IMR-90 (cell line): ENCODE measurements around the gene SPZ1. TPM values are rescaled to one million over a fixed set of nuclear protein-coding genes. Genes with fewer than 3 reads are reported as not detected.

ENCODE experiments used
- ATAC-seq: fragments of 200-7000 bp; cut with Tn5 transposase; 2 replicates; pipeline ENCODE4 v1.9.1; 2020; ENCODE audit warnings: low read depth, mild to moderate bottlenecking, moderate library complexity
- BruUV-seq: library from RNA; stranded (reverse); fragments of 400-500 nt; replicated peaks from 2 replicates; lab custom pipeline; 2021; lab: Mats Ljungman, UMichigan
- CTCF ChIA-PET: fragments of 300-600 bp; formaldehyde crosslinking; extraction: SDS; loops from one replicate; lab custom pipeline; 2021; ENCODE audit warnings: antibody characterized with exemption; lab: Yijun Ruan, JAX
- POLR2A ChIA-PET: fragments of 300-600 bp; sonication (Branson Sonifier 250); formaldehyde crosslinking; loops from one replicate; lab custom pipeline; 2022; ENCODE audit warnings: antibody characterized with exemption; ENCODE audit not compliant: unreplicated experiment; lab: Charles Lee
- DNase-seq: peaks from one replicate; pipeline ENCODE4 v3.0.0; 2013
- H2AFZ ChIP-seq: replicated peaks from 2 replicates; pipeline ENCODE3; 2013; ENCODE audit warnings: low read length, mild to moderate bottlenecking; ENCODE audit not compliant: poor library complexity
- H2AK5ac ChIP-seq: 2 replicates; pipeline ENCODE4 v1.6.1; 2013; ENCODE audit warnings: low read depth, low read length, inconsistent platforms
- H2AK9ac ChIP-seq: replicated peaks from 2 replicates; pipeline ENCODE3; 2013; ENCODE audit warnings: mild to moderate bottlenecking, low read depth, low read length, moderate library complexity; ENCODE audit not compliant: poor library complexity
- H2BK120ac ChIP-seq: 2 replicates; pipeline ENCODE4 v1.6.1; 2013; ENCODE audit warnings: low read depth, low read length, inconsistent platforms
- H2BK15ac ChIP-seq: 3 replicates; pipeline ENCODE4 v1.6.1; 2013; ENCODE audit warnings: low read depth, low read length, inconsistent platforms
- H2BK20ac ChIP-seq: 2 replicates; pipeline ENCODE4 v1.6.1; 2013; ENCODE audit warnings: low read depth, mild to moderate bottlenecking, inconsistent platforms, low read length, moderate library complexity
- H2BK5ac ChIP-seq: 2 replicates; pipeline ENCODE4 v1.6.1; 2013; ENCODE audit warnings: mild to moderate bottlenecking, low read depth, low read length, inconsistent platforms; ENCODE audit not compliant: poor library complexity, severe bottlenecking
- H3K14ac ChIP-seq: replicated peaks from 2 replicates; pipeline ENCODE4 v1.6.1; 2013; ENCODE audit warnings: low read depth, low read length, inconsistent platforms
- H3K18ac ChIP-seq: 2 replicates; pipeline ENCODE4 v1.6.1; 2013; ENCODE audit warnings: low read depth, low read length, control low read depth
- H3K23ac ChIP-seq: 2 replicates; pipeline ENCODE4 v1.6.1; 2013; ENCODE audit warnings: low read depth, low read length, inconsistent platforms
- H3K27ac ChIP-seq: 2 replicates; pipeline ENCODE4 v1.5.1; 2013; ENCODE audit warnings: mild to moderate bottlenecking, control low read depth, low read length; ENCODE audit not compliant: insufficient read depth
- H3K27me3 ChIP-seq: 2 replicates; pipeline ENCODE4 v1.6.1; 2013; ENCODE audit warnings: low read length; ENCODE audit not compliant: control insufficient read depth, insufficient read depth
- H3K36me3 ChIP-seq: 2 replicates; pipeline ENCODE4 v1.6.1; 2013; ENCODE audit warnings: low read length, mixed read lengths; ENCODE audit not compliant: control insufficient read depth, insufficient read depth
- H3K4ac ChIP-seq: 2 replicates; pipeline ENCODE4 v1.6.1; 2013; ENCODE audit warnings: low read depth, low read length, inconsistent platforms
- H3K4me1 ChIP-seq: 2 replicates; pipeline ENCODE4 v1.6.1; 2013; ENCODE audit warnings: low read length, mixed read lengths; ENCODE audit not compliant: control insufficient read depth, insufficient read depth
- H3K4me2 ChIP-seq: 2 replicates; pipeline ENCODE4 v1.6.1; 2013; ENCODE audit warnings: low read depth, mild to moderate bottlenecking, control low read depth, low read length, moderate library complexity
- H3K4me3 ChIP-seq: 2 replicates; pipeline ENCODE4 v1.5.1; 2013; ENCODE audit warnings: low read depth, mild to moderate bottlenecking, control low read depth, low read length, moderate library complexity; ENCODE audit not compliant: insufficient read depth
- H3K56ac ChIP-seq: 2 replicates; pipeline ENCODE4 v1.6.1; 2013; ENCODE audit warnings: low read length, inconsistent platforms; ENCODE audit not compliant: insufficient read depth; ENCODE audit errors: extremely low read depth
- H3K79me1 ChIP-seq, 2 experiments: 2 replicates each; pipeline ENCODE4 v1.6.1; 2013; ENCODE audit warnings: low read length in 2 of 2, inconsistent platforms in 1 of 2, low read depth in 1 of 2
- H3K9ac ChIP-seq: 2 replicates; pipeline ENCODE4 v1.6.1; 2013; ENCODE audit warnings: low read depth, low read length, control low read depth
- H3K9me1 ChIP-seq: 2 replicates; pipeline ENCODE4 v1.6.1; 2013; ENCODE audit warnings: low read length, inconsistent platforms; ENCODE audit not compliant: insufficient read depth
- H3K9me3 ChIP-seq: 2 replicates; pipeline ENCODE4 v1.6.1; 2013; ENCODE audit warnings: low read length; ENCODE audit not compliant: control insufficient read depth, insufficient read depth
- H4K20me1 ChIP-seq: 2 replicates; pipeline ENCODE4 v1.6.1; 2013; ENCODE audit warnings: low read length, inconsistent platforms; ENCODE audit not compliant: insufficient read depth
- H4K5ac ChIP-seq: 2 replicates; pipeline ENCODE4 v1.6.1; 2013; ENCODE audit warnings: mild to moderate bottlenecking, low read depth, low read length, control low read depth
- H4K8ac ChIP-seq, 2 experiments: 2 replicates each; pipeline ENCODE4 v1.6.1; 2013; ENCODE audit warnings: low read depth in 2 of 2, low read length in 2 of 2, control low read depth in 1 of 2, inconsistent platforms in 1 of 2
- H4K91ac ChIP-seq: 2 replicates; pipeline ENCODE4 v1.6.1; 2013; ENCODE audit warnings: low read depth, low read length, inconsistent platforms; ENCODE audit not compliant: insufficient read depth
- BHLHE40 ChIP-seq: fragments of 150-350 bp; IDR thresholded peaks from 2 replicates; pipeline ENCODE4 v1.6.1; 2016; ENCODE audit warnings: mild to moderate bottlenecking, low read depth, low read length
- CEBPB ChIP-seq: IDR thresholded peaks from 2 replicates; pipeline ENCODE4 v1.6.1; 2012; ENCODE audit warnings: low read depth, low read length, improper control_type of control experiment
- CHD1 ChIP-seq: IDR thresholded peaks from 2 replicates; pipeline ENCODE4 v1.6.1; 2012; ENCODE audit warnings: low read depth, low read length, improper control_type of control experiment
- CTCF ChIP-seq: conservative IDR thresholded peaks from 2 replicates; pipeline ENCODE4 v1.5.1; 2012; ENCODE audit warnings: mild to moderate bottlenecking, low read depth, low read length, improper control_type of control experiment
- FOS ChIP-seq: fragments of 150-350 bp; IDR thresholded peaks from 2 replicates; pipeline ENCODE4 v1.6.1; 2016; ENCODE audit warnings: low read depth, low read length
- MAFK ChIP-seq: IDR thresholded peaks from 2 replicates; pipeline ENCODE4 v1.6.1; 2012; ENCODE audit warnings: low read depth, low read length, improper control_type of control experiment
- MAZ ChIP-seq: IDR thresholded peaks from 2 replicates; pipeline ENCODE4 v1.6.1; 2012; ENCODE audit warnings: low read depth, mild to moderate bottlenecking, low read length, improper control_type of control experiment, moderate library complexity, borderline replicate concordance
- MXI1 ChIP-seq: IDR thresholded peaks from 2 replicates; pipeline ENCODE4 v1.6.1; 2012; ENCODE audit warnings: low read depth, mild to moderate bottlenecking, low read length, moderate library complexity, borderline replicate concordance
- NFE2L2 ChIP-seq: fragments of 150-350 bp; IDR thresholded peaks from 2 replicates; pipeline ENCODE4 v1.6.1; 2016; ENCODE audit warnings: low read depth, mild to moderate bottlenecking, low read length
- POLR2A ChIP-seq: IDR thresholded peaks from 2 replicates; pipeline ENCODE4 v1.6.1; 2012; ENCODE audit warnings: mild to moderate bottlenecking, low read depth, low read length
- RAD21 ChIP-seq: IDR thresholded peaks from 2 replicates; pipeline ENCODE4 v1.6.1; 2012; ENCODE audit warnings: low read length, improper control_type of control experiment
- RCOR1 ChIP-seq: IDR thresholded peaks from 2 replicates; pipeline ENCODE4 v1.6.1; 2012; ENCODE audit warnings: mild to moderate bottlenecking, low read length, improper control_type of control experiment; ENCODE audit not compliant: insufficient replicate concordance
- RFX5 ChIP-seq: IDR thresholded peaks from 2 replicates; pipeline ENCODE4 v1.8.0; 2012; ENCODE audit warnings: low read depth, mild to moderate bottlenecking, low read length, moderate library complexity
- SMC3 ChIP-seq: fragments of 150-350 bp; IDR thresholded peaks from 2 replicates; pipeline ENCODE4 v1.6.1; 2016; ENCODE audit warnings: low read depth, mild to moderate bottlenecking, antibody characterized with exemption, low read length, moderate library complexity
- USF2 ChIP-seq: fragments of 150-350 bp; IDR thresholded peaks from 2 replicates; pipeline ENCODE4 v1.6.1; 2017; ENCODE audit warnings: mild to moderate bottlenecking, antibody characterized with exemption, low read length, low read depth
- WGBS, 2 experiments: methylation state at CpG; one replicate each; pipeline versions ENCODE4 v1.1.5 to v1.1.7; 2013; ENCODE audit warnings: missing lambda C conversion rate in 2 of 2; ENCODE audit not compliant: insufficient read length in 1 of 2; ENCODE audit errors: extremely low coverage in 2 of 2; 5-methylcytosine and 5-hydroxymethylcytosine counted together
- dilution Hi-C: fragments of 300-500 bp; cut with HindIII; formaldehyde crosslinking; loops from one replicate; pipeline ENCODE4 v1.14.3; 2018; ENCODE audit warnings: low sequenced_read_pairs; ENCODE audit not compliant: unreplicated experiment
- in situ Hi-C: fragments of 300-500 bp; cut with MboI; formaldehyde crosslinking; loops from 3 replicates; pipeline ENCODE4 v1.14.3; 2019; ENCODE audit warnings: low sequenced_read_pairs, inconsistent platforms, mixed read lengths
- intact Hi-C: fragments of 100-400 bp; cut with micrococcal nuclease; formaldehyde crosslinking; loops from 2 replicates; pipeline ENCODE4 v1.10.0; 2022
- polyA plus RNA-seq, 3 experiments: library from polyadenylated mRNA; depleted of rRNA; stranded (reverse); fragments of >200 nt; gene quantifications; 2 replicates each; pipeline ENCODE4 v1.2.3, GENCODE V29; 2012; ENCODE audit warnings: low replicate concordance in 1 of 3
- total RNA-seq: library from RNA; depleted of rRNA; stranded (reverse); fragments of >200 nt; gene quantifications from 2 replicates; pipeline ENCODE4 v1.2.3, GENCODE V29; 2012
- TF ChIP-seq, protein P1 (sequence below): fragments of 150-350 bp; IDR thresholded peaks from 2 replicates; pipeline ENCODE4 v1.6.1; 2016; ENCODE audit warnings: low read depth, mild to moderate bottlenecking, low read length, moderate library complexity, borderline replicate concordance

The SPZ1 gene
- total and polyA plus RNA-seq, 2 of the 4 experiments (the other 2 are of a cell fraction), result not detected

- H3K14ac ChIP-seq, result no peak overlapping the region
- H3K27ac ChIP-seq, result no peak overlapping the region
- ChIA-PET POLR2A (no interaction called here), CTCF (no interaction called here)
- 60% methylated on average over 1 of the region's 8 CpGs; no CpG with 5 or more reads in 1 of the 2 experiments for WGBS, 2 experiments
- H2BK5ac ChIP-seq, result no peak overlapping the region
- H3K9me1 ChIP-seq, result no peaks in the 10 kb centered on the region
- H3K9me3 ChIP-seq, result no peaks in the 10 kb centered on the region
- no peak overlapping the region for H3K4me2 ChIP-seq
- TF ChIP-seq, protein P1, sequence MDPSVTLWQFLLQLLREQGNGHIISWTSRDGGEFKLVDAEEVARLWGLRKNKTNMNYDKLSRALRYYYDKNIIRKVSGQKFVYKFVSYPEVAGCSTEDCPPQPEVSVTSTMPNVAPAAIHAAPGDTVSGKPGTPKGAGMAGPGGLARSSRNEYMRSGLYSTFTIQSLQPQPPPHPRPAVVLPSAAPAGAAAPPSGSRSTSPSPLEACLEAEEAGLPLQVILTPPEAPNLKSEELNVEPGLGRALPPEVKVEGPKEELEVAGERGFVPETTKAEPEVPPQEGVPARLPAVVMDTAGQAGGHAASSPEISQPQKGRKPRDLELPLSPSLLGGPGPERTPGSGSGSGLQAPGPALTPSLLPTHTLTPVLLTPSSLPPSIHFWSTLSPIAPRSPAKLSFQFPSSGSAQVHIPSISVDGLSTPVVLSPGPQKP, result no peak
- TF ChIP-seq RFX5 (no peak), NFE2L2 (no peak), RAD21 (no peak), BHLHE40 (no peak), MAZ (no peak), MXI1 (no peak), SMC3 (no peak), CTCF (no peak), RCOR1 (no peak), CHD1 (no peak), USF2 (no peak), MAFK (no peak), FOS (no peak), CEBPB (no peak), POLR2A (no peak)
- H3K9ac ChIP-seq, result no peak overlapping the region
- peaks cover 5% of the 10 kb centered on the region for H3K27me3 ChIP-seq
- intact Hi-C loops, result no loop called here
- no peak overlapping the region for H3K4ac ChIP-seq
- H4K8ac ChIP-seq, result no peak overlapping the region
- H2BK20ac ChIP-seq, result no peak overlapping the region
- ATAC-seq, result no peak
- no TSS peak for BruUV-seq
- no peak for DNase-seq
- in situ Hi-C loops, result no loop called here
- dilution Hi-C loops, result no loop called here
- H2BK120ac ChIP-seq, result no peak overlapping the region
- no peak overlapping the region for H3K18ac ChIP-seq
- H2BK15ac ChIP-seq, result no peak overlapping the region
- no peak overlapping the region for H4K5ac ChIP-seq
- no peak overlapping the region for H4K91ac ChIP-seq
- no peak overlapping the region for H3K23ac ChIP-seq
- no peaks in the 10 kb centered on the region for H3K36me3 ChIP-seq
- H3K4me1 ChIP-seq, result no peaks in the 10 kb centered on the region
- H3K56ac ChIP-seq, result no peak overlapping the region
- no peak overlapping the region for H3K4me3 ChIP-seq
- H3K79me1 ChIP-seq, result no peaks in the 10 kb centered on the region
- H2AK5ac ChIP-seq, result no peak overlapping the region
- no peaks in the 10 kb centered on the region for H4K20me1 ChIP-seq
- no peak overlapping the region for H2AFZ ChIP-seq
- no peak overlapping the region for H2AK9ac ChIP-seq
These were observed 49.7 kb downstream of the SPZ1 start for GRCh38 chr5:80369521-80369920.
